Suprapubic skin (tissue), 4 donors: Measurements from ENCODE around the gene MEFV. TPM values are rescaled to one million over a fixed set of nuclear protein-coding genes. Genes with fewer than 3 reads are reported as not detected.

Experiments used
- DNase-seq, 2 donors: peaks; one replicate each; pipeline ENCODE4 v3.0.0-alpha.2; 2019; ENCODE audit warnings: low spot score in 2 of 2
- H3K27ac ChIP-seq: fragments of 200-600 bp; sonication (generic); one replicate; pipeline ENCODE4 v1.5.1; 2019
- H3K27me3 ChIP-seq: fragments of 200-600 bp; sonication (generic); one replicate; pipeline ENCODE4 v1.5.1; 2019
- H3K36me3 ChIP-seq: fragments of 200-600 bp; sonication (generic); one replicate; pipeline ENCODE4 v1.5.1; 2019
- H3K4me1 ChIP-seq: fragments of 200-600 bp; sonication (generic); one replicate; pipeline ENCODE4 v1.5.1; 2019
- H3K4me3 ChIP-seq: fragments of 200-600 bp; sonication (generic); one replicate; pipeline ENCODE4 v1.5.1; 2019; ENCODE audit warnings: mild to moderate bottlenecking
- H3K9me3 ChIP-seq: fragments of 200-600 bp; sonication (generic); one replicate; pipeline ENCODE4 v1.5.1; 2019
- CTCF ChIP-seq, 2 donors: fragments of 200-600 bp in 1 of 2; fragments of 450-650 bp in 1 of 2; sonication (generic) in 1 of 2; IDR thresholded peaks; one replicate each; pipeline ENCODE4 v1.5.1; 2016 to 2019; ENCODE audit warnings: antibody characterized with exemption in 2 of 2, mild to moderate bottlenecking in 1 of 2, moderate library complexity in 1 of 2
- EP300 ChIP-seq: sonication (generic); formaldehyde crosslinking; IDR thresholded peaks from one replicate; pipeline ENCODE4 v1.6.1; 2017; ENCODE audit warnings: antibody characterized with exemption
- POLR2A ChIP-seq, 2 donors: fragments of 450-650 bp; IDR thresholded peaks; one replicate each; pipeline ENCODE4 v1.6.1; 2017; ENCODE audit warnings: antibody characterized with exemption in 2 of 2, mild to moderate bottlenecking in 2 of 2, moderate library complexity in 2 of 2
- POLR2AphosphoS5 ChIP-seq, 3 donors: sonication (generic); formaldehyde crosslinking; IDR thresholded peaks; one replicate each; pipeline ENCODE4 v1.6.1; 2017; ENCODE audit warnings: antibody characterized with exemption in 3 of 3
- WGBS: methylation state at CpG from one replicate; pipeline ENCODE4 v1.1.5; 2018; 5-methylcytosine and 5-hydroxymethylcytosine counted together
- total RNA-seq, 4 donors: library from RNA; depleted of rRNA; stranded (reverse); fragments of >200 nt; gene quantifications; one replicate each; pipeline ENCODE4 v1.1.0, GENCODE V29; 2016

Gene MEFV
- total RNA-seq, 4 donors from 2014 or later = 0.16 to 0.40 (median 0.17) TPM; not detected in 1

GRCh38 chr16:3282730-3283542, 26.5 kb upstream of the MEFV start, which contains the start of gene ZNF263:
ZNF263 (plus strand) TSS chr16:3283491; CDS start chr16:3283819, 328 bp downstream.
- Histone ChIP-seq H3K27me3 (no peaks in the 10 kb centered on the region), H3K27ac (peak within 1 kb of the TSS; percentile 99), H3K4me3 (peak within 1 kb of the TSS; percentile 79), H3K9me3 (peaks cover 11% of the 10 kb centered on the region), H3K4me1 (peaks cover 23% of the 10 kb centered on the region), H3K36me3 (peaks cover 27% of the 10 kb centered on the region)
- peak in 2 of 3 donors; percentile 88 to 94 for TF ChIP-seq POLR2AphosphoS5 (IDR thresholded peaks at IDR 0.05)
- TF ChIP-seq EP300 = no peak
- peak; percentile 12 to 40 for TF ChIP-seq POLR2A (IDR thresholded peaks at IDR 0.05)
- TF ChIP-seq CTCF (IDR thresholded peaks at IDR 0.05) = no peak
- DNase-seq = peak; percentile 98
- 0% methylated on average over 37 of the region's 72 CpGs for WGBS

GRCh38 chr16:3282103-3282729, 25.8 kb upstream of the MEFV start:
- no peaks in the 10 kb centered on the region for H3K27me3 ChIP-seq
- no peak for DNase-seq
- peak overlapping the region; percentile 79 for H3K4me3 ChIP-seq
- WGBS = 15% methylated on average over 28 of the region's 29 CpGs
- peaks cover 11% of the 10 kb centered on the region for H3K9me3 ChIP-seq
- H3K36me3 ChIP-seq = peaks cover 20% of the 10 kb centered on the region
- H3K27ac ChIP-seq = peak overlapping the region; percentile 99
- TF ChIP-seq EP300 (no peak), CTCF (IDR thresholded peaks at IDR 0.05) (no peak), POLR2AphosphoS5 (IDR thresholded peaks at IDR 0.05) (no peak), POLR2A (IDR thresholded peaks at IDR 0.05) (no peak)
- H3K4me1 ChIP-seq = peaks cover 23% of the 10 kb centered on the region

DNA sequence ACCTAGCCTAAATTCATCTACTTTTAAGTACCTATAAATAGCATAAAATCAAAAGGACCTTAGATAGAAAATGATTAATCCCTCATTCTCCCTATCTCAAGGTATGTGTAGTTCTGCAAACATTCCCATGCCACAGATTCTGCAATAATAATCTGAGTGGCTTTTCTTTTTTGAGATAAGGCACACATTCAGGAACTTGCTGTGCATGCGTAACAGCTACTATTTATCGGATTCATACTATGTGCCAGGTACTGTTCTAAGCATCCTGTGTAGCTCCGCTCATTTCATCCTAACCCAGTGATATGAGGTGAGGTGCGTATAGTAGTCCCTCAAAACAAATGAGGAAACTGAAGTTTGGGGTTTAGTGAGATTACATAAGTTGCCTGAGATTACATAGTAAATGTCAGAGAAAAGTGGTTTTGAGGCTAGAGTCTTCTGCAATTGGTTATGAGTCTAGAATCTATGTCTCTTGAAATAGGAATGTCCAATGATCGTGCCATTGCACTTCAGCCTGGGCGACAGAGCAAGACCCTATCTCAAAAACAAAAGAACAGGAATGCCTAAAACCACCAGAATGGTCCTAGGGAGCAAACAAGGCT, 24.9 kb upstream of the MEFV start:
- TF ChIP-seq POLR2A (IDR thresholded peaks at IDR 0.05) (no peak), EP300 (no peak), CTCF (IDR thresholded peaks at IDR 0.05) (no peak), POLR2AphosphoS5 (IDR thresholded peaks at IDR 0.05) (no peak)
- 95% methylated on average over 6 of the region's 6 CpGs for WGBS
- Histone ChIP-seq H3K4me1 (peaks cover 23% of the 10 kb centered on the region), H3K36me3 (peaks cover 11% of the 10 kb centered on the region), H3K4me3 (no peak overlapping the region), H3K9me3 (peaks cover 5% of the 10 kb centered on the region), H3K27ac (no peak overlapping the region), H3K27me3 (no peaks in the 10 kb centered on the region)
- DNase-seq = no peak

- TF ChIP-seq POLR2A (IDR thresholded peaks at IDR 0.05) (no peak), CTCF (IDR thresholded peaks at IDR 0.05) (no peak), EP300 (no peak), POLR2AphosphoS5 (IDR thresholded peaks at IDR 0.05) (no peak)
- no peak overlapping the region for H3K4me3 ChIP-seq
- no peak for DNase-seq
- H3K27ac ChIP-seq = no peak overlapping the region
- H3K36me3 ChIP-seq = no peaks in the 10 kb centered on the region
- H3K27me3 ChIP-seq = no peaks in the 10 kb centered on the region
- WGBS = 86% methylated on average over 5 of the region's 5 CpGs
- peaks cover under 1% of the 10 kb centered on the region for H3K4me1 ChIP-seq
- no peaks in the 10 kb centered on the region for H3K9me3 ChIP-seq
Measured at GRCh38 chr16:3276679-3277078, 20.2 kb upstream of the MEFV start.

GRCh38 chr16:3274947-3275346, 18.5 kb upstream of the MEFV start:
- H3K4me1 ChIP-seq = no peaks in the 10 kb centered on the region
- H3K36me3 ChIP-seq = no peaks in the 10 kb centered on the region
- TF ChIP-seq POLR2A (IDR thresholded peaks at IDR 0.05) (no peak), POLR2AphosphoS5 (IDR thresholded peaks at IDR 0.05) (no peak), EP300 (no peak), CTCF (IDR thresholded peaks at IDR 0.05) (no peak)
- H3K27ac ChIP-seq = no peak overlapping the region
- no peaks in the 10 kb centered on the region for H3K9me3 ChIP-seq
- no peaks in the 10 kb centered on the region for H3K27me3 ChIP-seq
- H3K4me3 ChIP-seq = no peak overlapping the region
- no peak for DNase-seq
